ENCODE results near the gene PISD.
A peak's percentile ranks its signal among the peaks of the same experiment; 100 is the strongest.

The PISD gene

GRCh38 chr22:31623592-31624304 is 38.3 kb downstream of the PISD start:
- no peak for DNase-seq

- no peak for DNase-seq
These were observed 39.0 kb downstream of the PISD start for GRCh38 chr22:31622980-31623379.

- DNase-seq, result no peak
These were observed 40.4 kb downstream of the PISD start for GRCh38 chr22:31621507-31622124.

GRCh38 chr22:31620756-31621480 is 41.1 kb downstream of the PISD start:
- no peak for DNase-seq

GRCh38 chr22:31619611-31620300 is 42.3 kb downstream of the PISD start:
- DNase-seq, result no peak

GRCh38 chr22:31618471-31619176 is 43.4 kb downstream of the PISD start:
- DNase-seq, result no peak

GRCh38 chr22:31618057-31618456 is 44.0 kb downstream of the PISD start:
- DNase-seq, result no peak

- DNase-seq, result no peak
These were observed 45.6 kb downstream of the PISD start for GRCh38 chr22:31616315-31616980.

GRCh38 chr22:31615940-31616314 is 46.1 kb downstream of the PISD start:
- no peak for DNase-seq

GRCh38 chr22:31615491-31615860 is 46.5 kb downstream of the PISD start:
- no peak for DNase-seq

- DNase-seq, result no peak
These were observed 47.1 kb downstream of the PISD start for GRCh38 chr22:31614781-31615490.

- DNase-seq, result no peak
These were observed 48.1 kb downstream of the PISD start for GRCh38 chr22:31613904-31614296.

- no peak for DNase-seq
These were observed 48.6 kb downstream of the PISD start for GRCh38 chr22:31613286-31613903.

GRCh38 chr22:31612891-31613285 is 49.1 kb downstream of the PISD start:
- no peak for DNase-seq

GRCh38 chr22:31611061-31611760 is 50.8 kb downstream of the PISD start:
- peak in 1 of 2 experiments; percentile 27 for DNase-seq

- DNase-seq, result no peak
These were observed 51.4 kb downstream of the PISD start for GRCh38 chr22:31610611-31611010.

GRCh38 chr22:31609716-31610115 is 52.3 kb downstream of the PISD start:
- DNase-seq, result no peak

GRCh38 chr22:31607696-31608095 is 54.3 kb downstream of the PISD start:
- no peak for DNase-seq

GRCh38 chr22:31605851-31606585 is 56.0 kb downstream of the PISD start:
- peak; percentile 85 to 90 for DNase-seq
